GM20431 (cell line): Measurements from ENCODE around the gene PPP1R13B.

ENCODE experiments used
- in situ Hi-C: fragments of 300-500 bp; cut with MseI, MboI; formaldehyde crosslinking; loops from one replicate; pipeline ENCODE4 v1.15.0; 2020; ENCODE audit warnings: low sequenced_read_pairs; ENCODE audit not compliant: unreplicated experiment

Gene PPP1R13B

GRCh38 chr14:103725001-103725682, 122.2 kb downstream of the PPP1R13B start:
- in situ Hi-C loops, result no loop called here

DNA sequence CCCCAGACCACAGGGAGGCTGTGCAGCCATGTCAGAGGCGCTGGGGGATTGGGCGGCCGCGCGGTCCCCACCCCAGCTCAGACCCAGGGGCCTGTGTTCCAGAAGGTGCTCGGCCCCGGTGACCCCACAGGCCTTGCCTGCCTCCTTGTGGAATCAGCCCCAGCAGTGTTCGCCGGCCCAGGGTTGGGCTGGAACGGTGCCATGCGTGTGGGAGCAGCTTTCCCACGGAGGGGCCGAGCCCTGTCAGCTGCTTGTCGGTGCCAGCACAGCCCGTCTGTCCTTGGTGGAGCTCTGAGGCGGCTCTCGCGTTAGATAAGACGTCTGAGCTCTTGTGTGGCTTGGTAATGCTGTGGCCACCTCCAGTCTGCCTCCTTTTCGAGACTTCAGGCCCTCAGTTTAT, 123.3 kb downstream of the PPP1R13B start:
- in situ Hi-C loops, result no loop called here

- in situ Hi-C loops, result no loop called here
Measured at GRCh38 chr14:103723748-103724081, 123.7 kb downstream of the PPP1R13B start.

- in situ Hi-C loops, result no loop called here
Measured at GRCh38 chr14:103721334-103722120, 125.8 kb downstream of the PPP1R13B start.

- in situ Hi-C loops, result no loop called here
Measured at GRCh38 chr14:103719751-103720150, 127.6 kb downstream of the PPP1R13B start.

GRCh38 chr14:103718572-103718971, 128.8 kb downstream of the PPP1R13B start:
- in situ Hi-C loops, result no loop called here

DNA sequence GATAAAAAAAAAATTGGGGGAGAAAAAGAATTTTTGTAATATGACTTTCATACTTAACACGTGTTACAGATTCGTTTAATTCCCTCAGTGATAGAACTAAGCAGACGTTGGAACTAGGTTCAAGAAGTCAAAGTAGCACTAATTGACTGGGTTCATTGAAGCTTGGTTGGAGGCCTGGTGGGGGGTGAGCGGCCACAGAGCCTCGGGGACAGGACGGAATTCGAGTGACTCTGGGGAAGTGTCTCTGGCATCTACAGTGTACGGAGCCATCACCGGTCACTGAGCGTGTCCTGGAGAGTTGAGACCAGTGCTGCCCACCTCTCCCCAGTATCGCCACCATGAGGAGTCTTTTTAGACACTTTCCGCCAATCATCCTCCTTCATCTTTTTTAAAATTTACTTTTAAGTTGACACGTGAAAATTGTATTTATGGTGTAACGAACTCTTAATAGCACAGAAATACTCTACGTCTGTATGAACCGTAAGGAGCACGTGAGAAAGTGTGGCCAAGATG, 130.4 kb downstream of the PPP1R13B start:
- in situ Hi-C loops, result no loop called here

DNA sequence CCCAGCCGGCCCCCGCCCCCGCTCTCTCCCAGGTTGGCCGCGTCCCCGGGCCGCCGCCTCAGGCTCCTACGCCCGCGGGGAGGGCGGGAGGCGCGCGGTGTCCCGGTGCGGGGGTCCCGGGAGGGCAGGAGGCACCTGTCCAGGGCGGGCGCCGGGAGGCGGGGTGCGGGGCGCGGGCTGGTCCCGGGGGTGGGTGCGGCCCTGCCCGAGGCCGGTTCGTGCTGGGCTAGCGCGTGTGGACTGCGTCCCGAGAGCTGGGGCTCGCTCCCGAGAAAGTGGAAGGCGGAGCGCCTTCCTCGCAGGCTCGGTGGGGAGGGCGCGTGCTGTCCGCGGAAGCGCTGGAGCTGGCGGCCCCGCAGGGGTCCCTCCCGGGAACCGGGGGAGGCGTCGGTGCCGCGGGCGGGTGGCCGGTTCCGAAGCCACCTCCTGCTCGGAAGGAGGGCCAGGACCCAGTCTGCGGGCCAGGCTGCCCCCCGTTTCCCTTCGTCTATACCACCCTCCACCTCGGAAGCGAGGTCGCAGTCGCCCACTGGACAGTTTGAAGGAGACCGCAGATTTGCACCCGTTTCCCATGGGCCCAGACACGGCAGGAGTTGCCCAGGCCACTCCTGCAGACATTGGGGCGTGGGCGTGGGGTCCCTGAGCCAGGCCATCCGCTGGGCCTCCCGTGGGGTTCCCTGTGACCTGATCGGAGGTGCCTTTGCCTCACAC, 131.1 kb downstream of the PPP1R13B start:
- in situ Hi-C loops, result no loop called here

DNA sequence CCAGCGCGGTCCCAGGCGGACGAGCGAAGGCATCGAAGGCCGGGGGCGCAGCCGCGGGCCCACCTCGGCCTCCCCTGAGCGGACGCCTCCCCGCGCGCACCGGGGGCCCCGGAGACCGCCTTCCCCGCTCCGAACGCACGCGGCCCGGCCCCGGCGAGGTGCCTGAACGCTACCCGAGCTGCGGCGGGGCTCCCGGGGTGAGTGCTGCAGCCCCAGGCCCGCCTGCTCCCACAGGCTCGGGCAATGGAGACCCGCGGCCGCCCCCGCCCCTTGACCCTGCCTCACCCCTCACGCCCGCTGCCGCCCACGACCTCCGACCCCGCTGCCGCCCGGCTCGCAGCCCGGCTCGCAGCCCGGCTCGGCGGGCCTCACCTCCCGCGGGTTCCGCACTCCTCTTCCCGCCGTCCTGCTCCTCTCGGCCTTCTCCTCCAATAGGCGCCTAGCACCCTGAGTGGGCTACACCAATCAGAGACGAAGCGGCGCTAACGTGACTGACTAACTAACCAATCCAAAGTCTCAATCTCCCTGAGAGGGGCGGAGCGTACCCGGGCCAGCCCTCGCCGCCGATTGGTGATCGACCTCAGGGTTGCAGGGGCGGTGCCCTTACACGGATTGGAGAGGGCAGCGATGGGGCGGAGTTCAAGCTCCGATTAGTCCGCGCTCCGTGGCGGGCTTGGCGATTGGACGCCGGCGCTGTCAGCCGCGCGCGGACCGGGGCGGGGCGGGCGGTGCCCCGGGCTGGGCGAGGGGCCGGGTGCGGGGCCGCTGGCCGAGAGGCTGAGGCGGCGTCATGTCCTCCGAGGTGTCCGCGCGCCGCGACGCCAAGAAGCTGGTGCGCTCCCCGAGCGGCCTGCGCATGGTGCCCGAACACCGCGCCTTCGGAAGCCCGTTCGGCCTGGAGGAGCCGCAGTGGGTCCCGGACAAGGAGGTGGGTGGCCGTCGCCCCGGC, 132.0 kb downstream of the PPP1R13B start, which contains the start of the genes XRCC3 and ZFYVE21:
Gene XRCC3, minus strand, starts transcription at position 400 of the 949 bp plus-strand sequence. CDS start 4,364 bp downstream, outside the sequence.
Gene ZFYVE21, plus strand, starts transcription at position 759 of the 949 bp plus-strand sequence. Its CDS starts 32 bp downstream, at position 791.
- in situ Hi-C loops, result no loop called here

- in situ Hi-C loops, result no loop called here
Measured at GRCh38 chr14:103714063-103714724, 133.2 kb downstream of the PPP1R13B start.

- in situ Hi-C loops, result no loop called here
Measured at GRCh38 chr14:103713304-103714062, 133.9 kb downstream of the PPP1R13B start.

DNA sequence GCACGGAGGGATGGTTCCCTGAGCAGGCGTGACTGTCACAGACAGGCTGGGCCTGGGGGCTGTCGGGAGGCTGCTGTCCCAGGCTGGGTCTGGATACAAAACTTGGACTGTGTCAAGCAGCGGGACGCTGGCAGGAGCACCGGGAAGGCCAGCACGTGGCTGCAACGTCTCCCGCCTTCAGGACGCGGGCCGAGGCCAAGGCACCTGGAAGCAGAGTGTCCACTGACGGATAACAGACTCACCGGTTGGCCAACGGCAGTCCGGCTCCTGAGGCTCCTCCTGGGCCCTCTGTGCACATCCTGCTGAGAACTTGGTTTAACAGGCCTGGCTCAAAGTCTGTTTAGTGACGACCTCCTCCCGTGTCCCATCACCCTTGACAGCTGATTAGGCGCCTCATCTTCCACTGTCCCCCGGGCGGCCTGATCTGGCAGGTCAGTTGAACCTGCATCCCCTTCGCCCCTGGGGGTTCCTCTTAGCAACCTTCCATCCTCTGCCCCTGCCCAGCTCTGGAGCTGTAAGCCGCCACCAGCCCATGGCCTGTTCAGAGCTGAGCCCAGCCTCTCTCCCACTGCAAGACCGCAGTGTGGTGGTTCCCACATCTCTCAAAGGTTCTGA, 134.6 kb downstream of the PPP1R13B start:
- in situ Hi-C loops, result no loop called here

GRCh38 chr14:103711516-103712431, 135.6 kb downstream of the PPP1R13B start:
- in situ Hi-C loops, result no loop called here

GRCh38 chr14:103710771-103711377, 136.5 kb downstream of the PPP1R13B start:
- in situ Hi-C loops, result no loop called here

DNA sequence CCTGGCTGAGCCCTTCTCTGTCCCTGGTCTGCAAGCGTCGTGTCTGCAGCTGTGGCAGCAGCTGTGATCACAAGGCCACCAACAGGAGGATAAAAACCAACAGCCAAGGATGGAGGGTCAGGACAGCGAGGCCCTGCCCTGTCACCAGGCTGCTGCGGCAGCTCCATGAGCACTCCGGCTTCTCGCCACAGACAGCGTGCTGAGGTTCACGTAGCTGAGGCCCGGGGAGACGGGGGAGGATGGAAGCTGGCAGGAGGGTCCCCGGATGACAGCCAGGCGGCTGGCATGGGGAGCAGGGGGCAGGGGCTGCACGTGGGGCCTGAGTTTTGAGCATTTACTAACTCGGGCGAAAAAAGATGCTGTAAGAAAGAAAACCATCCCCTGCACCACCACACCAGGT, 137.6 kb downstream of the PPP1R13B start:
- in situ Hi-C loops, result no loop called here

DNA sequence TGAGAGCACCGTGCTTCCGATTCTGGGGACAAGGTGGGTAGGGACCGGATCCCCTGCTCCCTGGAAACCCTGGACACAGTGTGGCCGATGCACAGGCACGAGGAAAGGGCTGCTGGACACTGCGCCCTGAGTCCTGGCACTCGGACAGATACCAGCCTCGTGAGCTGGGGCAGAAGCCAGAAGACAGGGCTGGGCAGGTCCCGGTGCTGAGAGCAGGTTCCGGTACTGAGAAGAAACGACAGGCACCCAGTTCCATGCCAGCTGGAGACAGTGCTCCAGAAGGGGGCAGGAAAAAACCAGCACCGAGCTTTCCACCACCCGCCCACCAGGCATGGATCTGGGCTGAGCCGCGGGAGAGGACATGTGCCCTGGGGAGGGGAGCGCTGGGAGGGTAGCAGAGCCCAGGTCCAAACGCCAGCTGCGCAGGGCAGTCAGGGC, 138.6 kb downstream of the PPP1R13B start:
- in situ Hi-C loops, result no loop called here
